GM10847 (cell line): ENCODE data around the gene ST8SIA2.

Experiments
- POLR2A ChIP-seq: IDR thresholded peaks from 2 replicates; pipeline ENCODE4 v1.6.1; 2011; ENCODE audit not compliant: insufficient read length; ENCODE audit errors: extremely low read depth

The ST8SIA2 gene

GRCh38 chr15:92453607-92454006, 59.9 kb downstream of the ST8SIA2 start:
- no peak for TF ChIP-seq POLR2A

GRCh38 chr15:92454555-92455105, 60.9 kb downstream of the ST8SIA2 start:
- no peak for TF ChIP-seq POLR2A

- TF ChIP-seq POLR2A, result no peak
Measured at GRCh38 chr15:92455271-92455670, 61.6 kb downstream of the ST8SIA2 start.

- TF ChIP-seq POLR2A, result no peak
Measured at GRCh38 chr15:92457471-92458041, 63.9 kb downstream of the ST8SIA2 start.

- no peak for TF ChIP-seq POLR2A
Measured at GRCh38 chr15:92460023-92460422, 66.3 kb downstream of the ST8SIA2 start.

GRCh38 chr15:92462424-92463125, 68.9 kb downstream of the ST8SIA2 start:
- no peak for TF ChIP-seq POLR2A

- no peak for TF ChIP-seq POLR2A
Measured at GRCh38 chr15:92463352-92463751, 69.7 kb downstream of the ST8SIA2 start.

- TF ChIP-seq POLR2A, result no peak
Measured at GRCh38 chr15:92463826-92464225, 70.1 kb downstream of the ST8SIA2 start.

GRCh38 chr15:92466834-92467233, 73.2 kb downstream of the ST8SIA2 start:
- TF ChIP-seq POLR2A, result no peak

- no peak for TF ChIP-seq POLR2A
Measured at GRCh38 chr15:92467245-92467644, 73.6 kb downstream of the ST8SIA2 start.

- TF ChIP-seq POLR2A, result no peak
Measured at GRCh38 chr15:92468991-92469390, 75.3 kb downstream of the ST8SIA2 start.

GRCh38 chr15:92471288-92471687, 77.6 kb downstream of the ST8SIA2 start:
- no peak for TF ChIP-seq POLR2A

- no peak for TF ChIP-seq POLR2A
Measured at GRCh38 chr15:92473756-92474155, 80.1 kb downstream of the ST8SIA2 start.

- no peak for TF ChIP-seq POLR2A
Measured at GRCh38 chr15:92480361-92480760, 86.7 kb downstream of the ST8SIA2 start.

- no peak for TF ChIP-seq POLR2A
Measured at GRCh38 chr15:92485441-92485840, 91.8 kb downstream of the ST8SIA2 start.

- TF ChIP-seq POLR2A, result no peak
Measured at GRCh38 chr15:92492551-92493115, 99.0 kb downstream of the ST8SIA2 start.
